ENCODE results near the gene GDNF.

The GDNF gene

DNA sequence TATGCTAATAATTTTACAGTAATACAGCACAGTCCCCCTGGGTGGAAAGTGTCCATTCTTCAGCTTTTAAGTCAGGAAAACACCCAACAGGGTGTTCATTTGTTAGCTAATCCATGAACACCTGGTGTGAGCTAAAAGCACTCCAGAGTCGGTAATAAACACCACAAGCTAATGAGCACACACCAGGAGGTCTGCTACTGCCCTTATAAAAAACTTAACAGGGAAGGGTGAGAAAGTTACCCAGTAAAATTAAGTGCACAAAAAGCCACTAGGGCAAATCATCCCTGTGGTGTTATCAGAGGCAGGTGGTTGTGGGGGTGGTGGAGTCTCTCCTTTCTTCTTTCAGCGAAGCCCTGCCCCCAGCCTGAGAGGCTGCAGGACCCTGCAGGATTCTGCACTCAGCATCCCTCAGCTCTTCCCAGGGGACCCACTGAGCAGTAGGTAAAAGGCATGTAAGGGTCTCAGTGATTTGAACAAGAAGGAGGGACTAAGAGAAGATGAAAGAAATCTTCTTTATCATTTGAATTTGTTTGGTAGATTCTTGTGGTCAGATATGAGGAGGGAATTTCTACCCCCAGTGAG lies 14.4 kb downstream of the GDNF start:
- Mint-ChIP-seq H3K36me3 (ENCODE audit: low read depth) (peaks cover 86% of the 10 kb centered on the region), H3K27ac (no peak overlapping the region), H3K4me3 (no peak overlapping the region), H3K4me1 (peaks cover 51% of the 10 kb centered on the region), H3K27me3 (ENCODE audit: low read depth, poor library complexity) (peaks cover 7% of the 10 kb centered on the region), H3K9me3 (no peaks in the 10 kb centered on the region)
- TF ChIP-seq, protein P1, sequence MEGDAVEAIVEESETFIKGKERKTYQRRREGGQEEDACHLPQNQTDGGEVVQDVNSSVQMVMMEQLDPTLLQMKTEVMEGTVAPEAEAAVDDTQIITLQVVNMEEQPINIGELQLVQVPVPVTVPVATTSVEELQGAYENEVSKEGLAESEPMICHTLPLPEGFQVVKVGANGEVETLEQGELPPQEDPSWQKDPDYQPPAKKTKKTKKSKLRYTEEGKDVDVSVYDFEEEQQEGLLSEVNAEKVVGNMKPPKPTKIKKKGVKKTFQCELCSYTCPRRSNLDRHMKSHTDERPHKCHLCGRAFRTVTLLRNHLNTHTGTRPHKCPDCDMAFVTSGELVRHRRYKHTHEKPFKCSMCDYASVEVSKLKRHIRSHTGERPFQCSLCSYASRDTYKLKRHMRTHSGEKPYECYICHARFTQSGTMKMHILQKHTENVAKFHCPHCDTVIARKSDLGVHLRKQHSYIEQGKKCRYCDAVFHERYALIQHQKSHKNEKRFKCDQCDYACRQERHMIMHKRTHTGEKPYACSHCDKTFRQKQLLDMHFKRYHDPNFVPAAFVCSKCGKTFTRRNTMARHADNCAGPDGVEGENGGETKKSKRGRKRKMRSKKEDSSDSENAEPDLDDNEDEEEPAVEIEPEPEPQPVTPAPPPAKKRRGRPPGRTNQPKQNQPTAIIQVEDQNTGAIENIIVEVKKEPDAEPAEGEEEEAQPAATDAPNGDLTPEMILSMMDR (IDR thresholded peaks at IDR 0.05) = no peak
- DNase-seq = no peak

GRCh38 chr5:37823433-37824152 lies 16.2 kb downstream of the GDNF start:
- DNase-seq = no peak
- H3K9me3 Mint-ChIP-seq = peaks cover 11% of the 10 kb centered on the region
- peaks cover 91% of the 10 kb centered on the region for H3K36me3 Mint-ChIP-seq (ENCODE audit: low read depth)
- no peak overlapping the region for H3K4me3 Mint-ChIP-seq
- no peak overlapping the region for H3K27ac Mint-ChIP-seq
- TF ChIP-seq, protein P1 (IDR thresholded peaks at IDR 0.05) = no peak
- peaks cover 3% of the 10 kb centered on the region for H3K27me3 Mint-ChIP-seq (ENCODE audit: low read depth, poor library complexity)
- peaks cover 43% of the 10 kb centered on the region for H3K4me1 Mint-ChIP-seq

- H3K36me3 Mint-ChIP-seq (ENCODE audit: low read depth) = peaks cover 84% of the 10 kb centered on the region
- peaks cover 38% of the 10 kb centered on the region for H3K4me1 Mint-ChIP-seq
- H3K27me3 Mint-ChIP-seq (ENCODE audit: low read depth, poor library complexity) = peaks cover 3% of the 10 kb centered on the region
- DNase-seq = no peak
- H3K27ac Mint-ChIP-seq = peak overlapping the region; percentile 17
- H3K9me3 Mint-ChIP-seq = peaks cover 19% of the 10 kb centered on the region
- no peak overlapping the region for H3K4me3 Mint-ChIP-seq
- TF ChIP-seq, protein P1 (IDR thresholded peaks at IDR 0.05) = no peak
Observed at GRCh38 chr5:37816883-37817282, 23.0 kb downstream of the GDNF start.

DNA sequence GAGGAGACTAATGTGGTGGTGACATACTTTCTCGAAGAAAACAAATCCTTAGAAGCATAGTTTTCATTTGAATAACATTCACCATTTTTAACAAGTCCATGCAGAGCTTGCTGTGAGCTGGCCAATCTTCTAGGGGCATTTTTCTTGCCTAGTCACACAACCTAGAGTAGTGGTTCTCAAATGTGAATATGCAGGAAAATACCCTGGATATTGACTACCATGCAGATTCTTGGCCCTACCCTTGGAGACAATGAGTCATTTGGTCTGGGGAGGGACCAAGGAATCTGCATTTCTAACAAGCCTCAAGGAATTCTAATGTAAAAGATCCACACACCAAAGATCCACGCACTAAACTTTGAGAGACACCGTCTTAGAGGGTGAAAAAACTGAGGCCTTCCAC lies 23.5 kb downstream of the GDNF start:
- Mint-ChIP-seq H3K4me1 (peaks cover 38% of the 10 kb centered on the region), H3K9me3 (peaks cover 19% of the 10 kb centered on the region), H3K4me3 (no peak overlapping the region), H3K27me3 (ENCODE audit: low read depth, poor library complexity) (peaks cover 3% of the 10 kb centered on the region), H3K36me3 (ENCODE audit: low read depth) (peaks cover 80% of the 10 kb centered on the region), H3K27ac (peak overlapping the region; percentile 79)
- TF ChIP-seq, protein P1 (IDR thresholded peaks at IDR 0.05) = no peak
- no peak for DNase-seq

DNA sequence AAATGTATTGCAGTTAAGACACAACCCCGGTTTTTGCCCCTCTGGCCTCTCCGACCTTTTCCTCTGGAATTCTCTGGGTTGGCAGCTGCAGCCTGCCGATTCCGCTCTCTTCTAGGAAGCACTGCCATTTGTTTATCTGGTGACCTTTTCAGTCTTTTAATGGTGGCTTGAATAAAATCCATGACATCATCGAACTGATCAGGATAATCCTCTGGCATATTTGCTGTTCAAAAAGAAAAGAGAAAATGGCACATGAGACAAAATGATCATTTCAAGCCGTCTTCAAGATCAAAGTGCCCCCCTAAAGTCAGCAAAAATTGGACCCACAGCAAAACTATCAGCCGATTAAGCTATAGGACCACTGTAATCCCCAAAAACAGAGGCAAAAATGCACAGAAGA lies 23.9 kb downstream of the GDNF start:
- Mint-ChIP-seq H3K36me3 (ENCODE audit: low read depth) (peaks cover 80% of the 10 kb centered on the region), H3K4me1 (peaks cover 38% of the 10 kb centered on the region), H3K27me3 (ENCODE audit: low read depth, poor library complexity) (peaks cover 1% of the 10 kb centered on the region), H3K27ac (peak overlapping the region; percentile 79), H3K4me3 (no peak overlapping the region), H3K9me3 (peaks cover 19% of the 10 kb centered on the region)
- no peak for DNase-seq
- TF ChIP-seq, protein P1 (IDR thresholded peaks at IDR 0.05) = no peak

DNA sequence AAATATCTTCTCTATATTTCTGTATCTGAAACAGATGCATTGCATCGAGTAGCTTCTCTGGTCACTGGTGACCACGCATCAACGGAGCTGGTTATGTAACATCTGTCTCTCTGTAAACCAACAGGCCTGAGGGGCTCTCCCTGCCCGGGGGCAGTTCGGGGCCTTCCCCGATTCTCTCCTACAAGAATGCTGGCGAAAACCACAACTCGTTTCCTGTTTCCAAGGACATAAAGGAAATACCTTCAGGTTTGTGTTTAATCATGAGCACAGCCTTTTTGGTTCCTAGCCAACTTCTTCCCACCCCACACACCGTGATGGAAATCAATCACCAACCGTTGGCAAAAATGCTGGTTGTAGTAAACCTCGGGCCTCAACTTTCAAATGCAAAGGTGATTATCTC lies 25.1 kb downstream of the GDNF start:
- Mint-ChIP-seq H3K4me1 (peaks cover 44% of the 10 kb centered on the region), H3K27ac (peak overlapping the region; percentile 25), H3K36me3 (ENCODE audit: low read depth) (peaks cover 68% of the 10 kb centered on the region), H3K27me3 (ENCODE audit: low read depth, poor library complexity) (peaks cover 3% of the 10 kb centered on the region), H3K9me3 (peaks cover 17% of the 10 kb centered on the region), H3K4me3 (no peak overlapping the region)
- DNase-seq = no peak
- TF ChIP-seq, protein P1 (IDR thresholded peaks at IDR 0.05) = no peak

All from nephron progenitor cell (in vitro differentiated cells).